Right atrium auricular region (tissue), 2 donors: ENCODE results near the gene BRD1. TPM values are rescaled to one million over a fixed set of nuclear protein-coding genes. Genes with fewer than 3 reads are reported as not detected.

ENCODE experiments used
- DNase-seq: peaks from one replicate; pipeline ENCODE4 v3.0.0-alpha.2; 2019; ENCODE audit warnings: low spot score
- H3K27ac ChIP-seq, 2 donors: fragments of 200-600 bp; sonication (generic); 1 replicate in 1 of 2; 2 replicates in 1 of 2; pipeline ENCODE4 v1.5.1; 2016 to 2019
- H3K27me3 ChIP-seq, 2 donors: fragments of 200-600 bp; sonication (generic); one replicate each; pipeline versions ENCODE4 v1.5.1 to v1.6.0; 2017 to 2019
- H3K36me3 ChIP-seq: fragments of 200-600 bp; sonication (generic); one replicate; pipeline ENCODE4 v1.5.1; 2016
- H3K4me1 ChIP-seq, 2 donors: fragments of 200-600 bp; sonication (generic); one replicate each; pipeline versions ENCODE4 v1.5.1 to v1.6.0; 2017 to 2019
- H3K4me3 ChIP-seq, 2 donors: fragments of 200-600 bp; sonication (generic); 1 replicate in 1 of 2; 2 replicates in 1 of 2; pipeline ENCODE4 v1.5.1; 2017 to 2019; ENCODE audit warnings: mild to moderate bottlenecking in 1 of 2, moderate library complexity in 1 of 2
- H3K9me3 ChIP-seq, 2 donors: fragments of 200-600 bp; sonication (generic); one replicate each; pipeline ENCODE4 v1.5.1; 2019
- total RNA-seq, 2 donors: library from RNA; depleted of rRNA; stranded (reverse); fragments of >200 nt; gene quantifications; one replicate each; pipeline ENCODE4 v1.1.0, GENCODE V29; 2016
- TF ChIP-seq, protein P1 (sequence below), 2 donors: fragments of 200-600 bp; sonication (generic); IDR thresholded peaks; one replicate each; pipeline ENCODE4 v1.5.1; 2019; ENCODE audit warnings: antibody characterized with exemption in 2 of 2

BRD1 gene
- 10 to 100 TPM; 17.7 to 20.8 TPM for total RNA-seq

GRCh38 chr22:49827853-49828598, at the start of gene BRD1:
BRD1 (minus strand) TSS chr22:49827873; CDS start chr22:49824317, 3,556 bp downstream.
- Histone ChIP-seq H3K36me3 (peaks cover 11% of the 10 kb centered on the region), H3K27me3 (no peaks in the 10 kb centered on the region), H3K27ac (peak within 1 kb of the TSS; percentile 83 to 87), H3K4me3 (peak within 1 kb of the TSS; percentile 71 to 78), H3K9me3 (no peaks in the 10 kb centered on the region), H3K4me1 (peaks cover 0 to 32% of the 10 kb centered on the region in 2 donors)
- TF ChIP-seq, protein P1, sequence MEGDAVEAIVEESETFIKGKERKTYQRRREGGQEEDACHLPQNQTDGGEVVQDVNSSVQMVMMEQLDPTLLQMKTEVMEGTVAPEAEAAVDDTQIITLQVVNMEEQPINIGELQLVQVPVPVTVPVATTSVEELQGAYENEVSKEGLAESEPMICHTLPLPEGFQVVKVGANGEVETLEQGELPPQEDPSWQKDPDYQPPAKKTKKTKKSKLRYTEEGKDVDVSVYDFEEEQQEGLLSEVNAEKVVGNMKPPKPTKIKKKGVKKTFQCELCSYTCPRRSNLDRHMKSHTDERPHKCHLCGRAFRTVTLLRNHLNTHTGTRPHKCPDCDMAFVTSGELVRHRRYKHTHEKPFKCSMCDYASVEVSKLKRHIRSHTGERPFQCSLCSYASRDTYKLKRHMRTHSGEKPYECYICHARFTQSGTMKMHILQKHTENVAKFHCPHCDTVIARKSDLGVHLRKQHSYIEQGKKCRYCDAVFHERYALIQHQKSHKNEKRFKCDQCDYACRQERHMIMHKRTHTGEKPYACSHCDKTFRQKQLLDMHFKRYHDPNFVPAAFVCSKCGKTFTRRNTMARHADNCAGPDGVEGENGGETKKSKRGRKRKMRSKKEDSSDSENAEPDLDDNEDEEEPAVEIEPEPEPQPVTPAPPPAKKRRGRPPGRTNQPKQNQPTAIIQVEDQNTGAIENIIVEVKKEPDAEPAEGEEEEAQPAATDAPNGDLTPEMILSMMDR (IDR thresholded peaks at IDR 0.05): no peak
- DNase-seq: no peak

GRCh38 chr22:49873228-49873940, 45.7 kb upstream of the BRD1 start:
- Histone ChIP-seq H3K36me3 (no peaks in the 10 kb centered on the region), H3K4me3 (no peak overlapping the region), H3K27me3 (no peaks in the 10 kb centered on the region), H3K4me1 (no peaks in the 10 kb centered on the region), H3K27ac (no peak overlapping the region), H3K9me3 (peaks cover 3 to 16% of the 10 kb centered on the region in 2 donors)
- TF ChIP-seq, protein P1 (IDR thresholded peaks at IDR 0.05): no peak
- DNase-seq: no peak

DNA sequence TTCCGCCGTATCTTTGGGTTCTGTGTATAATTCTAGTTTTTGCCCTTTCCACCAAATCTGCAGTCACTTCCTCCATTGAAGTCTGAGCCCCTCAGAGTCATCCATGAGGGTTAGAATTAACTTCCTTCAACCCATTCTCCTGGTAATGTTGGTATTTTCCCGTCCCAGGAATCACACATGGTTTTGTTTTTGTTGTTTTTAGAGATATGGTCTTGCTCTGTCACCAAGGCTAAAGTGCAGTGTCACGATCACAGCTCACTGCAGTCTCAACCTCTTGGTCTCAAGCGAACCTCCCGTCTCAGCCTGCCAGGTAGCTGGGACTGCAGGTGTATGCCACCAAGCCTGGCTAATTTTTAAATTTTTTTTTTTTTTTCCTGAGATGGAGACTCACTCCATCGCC, 44.7 kb upstream of the BRD1 start:
- Histone ChIP-seq H3K36me3 (no peaks in the 10 kb centered on the region), H3K27ac (no peak overlapping the region), H3K4me1 (no peaks in the 10 kb centered on the region), H3K27me3 (no peaks in the 10 kb centered on the region), H3K9me3 (peaks cover 3 to 16% of the 10 kb centered on the region in 2 donors), H3K4me3 (no peak overlapping the region)
- DNase-seq: no peak
- TF ChIP-seq, protein P1 (IDR thresholded peaks at IDR 0.05): no peak

DNA sequence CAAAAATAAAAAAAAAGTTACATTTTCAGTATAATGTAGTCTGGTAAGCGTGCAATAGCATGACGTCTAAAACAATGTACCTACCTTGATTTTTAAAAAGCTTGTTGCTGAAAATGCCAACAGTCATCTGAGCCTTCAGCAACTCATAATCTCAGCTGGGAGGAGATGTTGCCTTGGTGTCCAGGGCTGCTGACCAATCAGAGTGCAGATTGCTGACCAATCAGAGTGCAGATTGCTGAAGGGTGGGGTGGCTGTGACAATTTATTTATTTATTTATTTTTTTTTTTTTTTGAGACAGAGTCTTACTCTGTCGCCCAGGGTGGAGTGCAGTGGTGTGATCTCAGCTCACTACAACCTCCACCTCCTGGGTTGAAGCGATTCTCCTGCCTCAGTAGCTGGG, 43.8 kb upstream of the BRD1 start:
- no peak for DNase-seq
- Histone ChIP-seq H3K4me3 (no peak overlapping the region), H3K27me3 (no peaks in the 10 kb centered on the region), H3K9me3 (peaks cover 3 to 24% of the 10 kb centered on the region in 2 donors), H3K27ac (no peak overlapping the region), H3K36me3 (no peaks in the 10 kb centered on the region), H3K4me1 (no peaks in the 10 kb centered on the region)
- TF ChIP-seq, protein P1 (IDR thresholded peaks at IDR 0.05): no peak

DNA sequence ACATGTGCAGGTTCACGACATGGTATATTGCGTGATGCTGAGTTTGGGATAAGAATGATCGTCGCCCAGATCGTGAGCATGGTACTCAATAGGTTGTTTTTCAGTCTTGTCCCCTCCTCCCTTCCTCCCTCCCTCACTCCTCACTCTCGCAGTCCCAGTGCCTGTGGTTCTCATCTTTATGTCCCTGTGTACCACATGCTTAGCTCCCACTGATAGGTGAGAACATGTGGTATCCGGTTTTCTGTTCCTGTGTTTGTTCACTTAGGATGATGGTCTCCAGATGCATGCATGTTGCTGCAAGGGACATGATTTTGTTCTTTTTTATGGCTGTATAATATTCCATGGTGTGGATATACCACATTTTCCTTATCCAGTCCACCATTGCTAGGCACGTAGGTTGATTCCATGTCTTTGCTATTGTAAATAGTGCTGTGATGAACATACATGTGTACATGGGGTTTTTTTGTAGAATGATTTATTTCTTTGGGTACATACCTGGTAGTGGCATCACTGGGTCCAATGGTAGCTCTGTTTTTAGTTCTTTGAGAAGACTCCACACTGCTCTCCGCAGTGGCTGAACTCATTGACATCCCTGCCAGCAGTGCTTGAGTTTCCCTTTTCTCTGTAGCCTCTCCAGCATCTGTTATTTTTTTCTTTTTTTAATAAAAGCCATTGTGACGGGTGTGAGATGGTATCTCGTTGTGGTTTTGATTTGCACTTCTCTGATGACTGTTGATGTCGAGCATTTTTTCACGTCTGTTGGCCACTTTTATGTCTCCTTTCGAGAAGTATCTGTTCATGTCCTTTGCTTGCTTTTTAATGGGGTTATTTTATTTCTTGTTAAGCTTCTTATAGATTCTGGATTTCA, 42.4 kb upstream of the BRD1 start:
- Histone ChIP-seq H3K4me3 (no peak overlapping the region), H3K9me3 (peaks cover 3 to 38% of the 10 kb centered on the region in 2 donors), H3K27ac (no peak overlapping the region), H3K27me3 (no peaks in the 10 kb centered on the region), H3K36me3 (no peaks in the 10 kb centered on the region), H3K4me1 (no peaks in the 10 kb centered on the region)
- TF ChIP-seq, protein P1 (IDR thresholded peaks at IDR 0.05): no peak
- DNase-seq: no peak
